GM19025 (cell line): ENCODE measurements around the gene DSCAM.
"Not testable (repeated sequence)": the region's sequence is repeated elsewhere in the genome, so short reads cannot be mapped to it uniquely, and the experiment has no call there.

Experiments
- ATAC-seq: cut with Tn5 transposase; IDR thresholded peaks from one replicate; pipeline ENCODE4 v1.9.1; 2021; ENCODE audit warnings: mild to moderate bottlenecking, low read depth, moderate library complexity; ENCODE audit not compliant: unreplicated experiment

Gene DSCAM

DNA sequence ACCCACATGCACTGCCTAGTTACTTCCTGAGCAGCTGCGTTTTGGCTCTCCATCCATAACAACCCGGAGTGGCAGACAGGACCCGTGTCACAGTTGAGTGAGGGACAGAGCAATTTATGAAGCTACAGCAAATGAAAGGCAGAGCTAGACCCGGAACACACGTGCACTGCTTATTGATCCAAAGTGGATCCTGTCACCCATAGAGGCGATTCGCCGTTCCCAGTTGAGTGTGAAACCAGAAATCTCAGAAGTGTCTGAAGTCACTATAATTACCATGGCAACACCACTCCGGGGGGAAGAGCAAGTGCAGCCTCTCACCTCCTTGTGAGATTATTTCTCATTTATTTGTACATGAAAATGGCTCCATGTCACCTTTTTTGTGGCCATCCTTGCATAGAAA, 365.2 kb downstream of the DSCAM start:
- no peak for ATAC-seq

GRCh38 chr21:40474513-40474912, 372.4 kb downstream of the DSCAM start:
- no peak for ATAC-seq

- ATAC-seq = no peak
Observed at GRCh38 chr21:40472013-40472412, 374.9 kb downstream of the DSCAM start.

DNA sequence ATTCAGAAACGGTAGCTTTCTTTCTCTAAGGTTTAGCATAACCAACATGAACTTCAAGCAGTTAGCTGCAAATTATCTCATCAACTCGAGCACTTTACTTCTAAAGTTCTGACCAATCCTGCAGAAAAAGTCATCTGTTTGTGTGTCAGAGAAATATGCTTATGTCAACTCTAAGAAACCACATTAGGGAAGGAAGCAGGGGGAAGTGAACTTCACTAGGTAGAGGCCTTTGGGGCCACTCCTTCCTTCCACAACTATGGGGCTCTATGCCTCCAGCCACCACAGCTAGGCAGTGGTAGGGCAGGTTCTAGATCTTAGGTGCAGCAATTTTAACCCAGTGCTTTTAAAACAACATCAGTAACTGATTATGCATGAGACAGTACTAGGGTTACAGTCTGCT, 375.9 kb downstream of the DSCAM start:
- no peak for ATAC-seq

GRCh38 chr21:40466893-40467483, 380.0 kb downstream of the DSCAM start:
- no peak for ATAC-seq

GRCh38 chr21:40465382-40465781, 381.6 kb downstream of the DSCAM start:
- ATAC-seq = no peak

DNA sequence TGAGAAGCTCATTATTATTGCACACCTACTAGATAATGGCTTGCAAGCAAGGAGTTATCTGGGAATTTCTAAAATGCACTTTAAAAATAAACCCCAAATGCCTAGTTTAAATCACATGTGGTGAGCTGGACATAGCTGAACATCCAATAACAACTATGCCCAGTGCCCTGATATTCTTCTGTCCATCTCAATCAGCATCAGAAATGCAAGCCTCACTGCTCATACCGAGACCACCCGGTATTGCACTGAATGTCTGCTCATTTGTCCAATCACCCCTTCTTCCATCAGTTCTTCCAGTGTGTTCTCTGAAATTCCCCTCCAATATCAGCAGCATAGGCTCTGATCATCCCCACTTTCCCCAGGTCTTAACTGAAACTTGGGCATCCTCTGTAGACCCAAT, 383.8 kb downstream of the DSCAM start:
- ATAC-seq = no peak

DNA sequence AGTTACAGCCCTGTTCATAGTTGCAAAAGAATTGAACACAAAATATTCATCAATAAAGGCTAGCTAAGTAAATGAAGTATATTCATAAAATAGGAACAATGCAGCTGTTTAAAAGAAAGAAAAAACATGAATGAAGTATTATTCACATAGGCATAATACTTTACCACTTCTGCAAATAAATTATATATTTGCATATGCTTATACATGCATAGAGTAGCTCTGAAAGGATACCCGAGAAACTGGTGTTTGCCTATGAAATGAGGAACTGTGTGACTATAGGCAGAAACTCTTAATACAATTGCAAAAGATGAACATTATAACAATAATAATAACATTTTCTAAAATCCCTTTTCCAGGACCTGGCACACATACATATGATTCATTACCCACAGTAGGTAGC, 385.9 kb downstream of the DSCAM start:
- no peak for ATAC-seq

DNA sequence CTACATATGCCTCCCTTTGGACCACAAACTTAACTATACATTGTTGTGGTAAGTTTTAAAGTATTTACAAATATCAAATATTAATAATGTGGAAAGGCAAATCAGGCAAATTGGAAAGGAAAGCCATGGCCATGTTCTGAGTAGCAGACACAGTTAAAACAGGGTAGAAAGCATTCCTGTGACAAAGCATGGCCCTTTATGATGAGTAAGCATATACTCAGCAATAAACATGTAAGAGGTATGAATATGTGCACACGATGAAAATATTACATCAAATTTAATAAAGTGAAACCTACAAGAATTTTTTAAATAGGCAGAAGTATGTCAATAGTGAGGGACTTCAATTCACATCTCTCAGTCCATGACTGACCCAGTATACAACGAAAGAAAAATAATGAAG, 389.2 kb downstream of the DSCAM start:
- ATAC-seq = no peak

DNA sequence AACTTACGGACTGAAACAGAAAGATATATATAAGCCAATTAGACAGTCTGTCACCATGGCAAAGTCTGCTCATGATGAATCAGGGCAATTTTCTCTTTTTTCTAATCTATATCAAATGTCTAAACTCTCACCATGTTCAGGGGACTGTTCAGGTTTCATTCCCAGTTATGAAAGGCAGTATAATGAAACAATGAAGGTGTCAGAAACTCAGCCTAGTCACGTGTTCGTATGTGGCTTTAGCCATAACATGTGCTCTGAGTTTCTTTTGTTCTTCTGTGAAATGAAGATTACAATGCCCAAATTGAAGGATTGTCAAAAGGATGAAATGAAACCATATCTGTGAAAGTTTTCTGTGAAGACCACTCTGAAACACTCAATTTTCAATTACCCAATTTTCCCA, 392.9 kb downstream of the DSCAM start:
- no peak for ATAC-seq

- ATAC-seq = no peak
Observed at GRCh38 chr21:40453183-40453582, 393.8 kb downstream of the DSCAM start.

- ATAC-seq = no peak
Observed at GRCh38 chr21:40452548-40452947, 394.4 kb downstream of the DSCAM start.

DNA sequence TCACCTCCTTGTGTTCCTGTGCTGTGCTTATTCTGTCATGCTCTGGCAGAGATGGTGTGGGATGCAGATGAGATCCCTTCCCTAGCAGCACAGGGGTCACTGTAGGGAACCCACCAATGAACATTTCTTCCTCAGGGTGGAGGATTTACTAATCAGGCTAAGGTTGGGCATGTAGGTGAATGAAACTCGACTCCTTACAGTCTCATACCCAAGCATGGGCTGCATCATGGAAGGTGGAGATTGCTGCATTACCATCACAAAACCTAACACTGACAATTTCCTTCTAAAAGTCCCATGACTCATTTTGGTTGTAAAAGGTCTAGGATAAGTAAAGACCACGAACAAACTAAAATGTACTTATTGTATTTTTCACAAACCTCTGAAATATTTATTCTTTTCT, 399.9 kb downstream of the DSCAM start:
- ATAC-seq = no peak

GRCh38 chr21:40445349-40445921, 401.5 kb downstream of the DSCAM start:
- no peak for ATAC-seq

DNA sequence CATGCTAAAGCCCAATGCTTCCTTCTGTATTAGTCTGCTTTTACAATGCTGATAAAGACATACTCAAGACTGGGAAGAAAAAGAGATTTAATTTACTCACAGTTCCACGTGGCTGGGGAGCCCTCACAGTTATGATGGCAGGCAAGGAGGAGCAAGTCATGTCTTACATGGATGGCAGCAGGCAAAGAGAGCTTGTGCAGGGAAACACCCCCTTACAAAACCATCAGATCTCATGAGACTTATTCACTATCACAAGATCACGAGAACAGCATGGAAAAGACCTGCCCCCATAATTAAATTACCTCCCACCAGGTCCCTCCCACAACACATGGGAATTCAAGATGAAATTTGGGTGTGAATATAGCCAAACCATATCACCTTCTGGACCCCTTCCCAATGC, 407.4 kb downstream of the DSCAM start:
- ATAC-seq = not testable (repeated sequence)

DNA sequence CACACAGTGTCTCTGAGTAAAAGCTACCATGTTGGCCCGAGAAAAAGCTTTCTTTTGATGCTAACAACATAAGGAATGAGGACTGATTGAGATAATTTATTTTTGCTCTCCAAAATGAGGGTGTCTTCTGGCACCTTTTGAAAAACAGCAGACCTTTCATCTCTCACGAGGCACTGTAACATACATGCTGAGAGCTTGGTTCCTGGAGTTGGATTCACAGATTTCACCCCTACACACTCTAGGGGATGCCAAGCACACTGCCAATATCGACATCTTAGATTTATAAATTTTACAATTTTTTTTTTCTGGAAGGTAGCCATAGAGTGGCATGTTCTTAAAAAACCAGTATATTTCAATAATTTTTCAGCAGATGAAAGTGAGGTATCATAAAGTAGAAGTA, 408.3 kb downstream of the DSCAM start:
- no peak for ATAC-seq

DNA sequence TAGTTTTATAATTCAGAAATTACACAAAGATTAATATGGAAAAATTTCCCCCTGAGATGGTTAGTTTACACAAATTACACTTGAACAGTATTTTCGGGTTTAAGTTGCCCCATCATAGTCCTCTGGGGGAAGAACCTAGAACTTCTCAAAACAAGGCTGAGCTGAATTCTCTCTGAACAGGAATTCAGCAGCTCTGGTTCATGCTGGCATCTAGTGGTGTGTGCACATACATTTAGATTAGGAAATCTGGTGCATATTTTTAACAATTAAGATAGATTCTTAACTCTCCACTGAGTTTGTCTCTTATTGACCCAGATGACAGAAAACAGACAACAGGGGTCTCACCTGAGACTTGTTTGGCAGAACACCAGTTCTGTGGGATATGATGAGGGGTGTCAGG, 410.7 kb downstream of the DSCAM start:
- no peak for ATAC-seq

GRCh38 chr21:40433538-40433937, 413.4 kb downstream of the DSCAM start:
- no peak for ATAC-seq

GRCh38 chr21:40425981-40426380, 421.0 kb downstream of the DSCAM start:
- ATAC-seq = no peak

- ATAC-seq = no peak
Observed at GRCh38 chr21:40422896-40423635, 423.9 kb downstream of the DSCAM start.

- ATAC-seq = no peak
Observed at GRCh38 chr21:40421121-40421520, 425.8 kb downstream of the DSCAM start.

- ATAC-seq = no peak
Observed at GRCh38 chr21:40416572-40416971, 430.4 kb downstream of the DSCAM start.
